GM12873 (cell line): ENCODE measurements around the gene TMEM51.

Source experiments
- TF ChIP-seq, protein P1 (sequence below): IDR thresholded peaks from 2 replicates; pipeline ENCODE4 v1.5.1; 2012; ENCODE audit warnings: low read depth, mild to moderate bottlenecking, moderate library complexity, low read length, control low read depth; ENCODE audit not compliant: insufficient read depth; ENCODE audit errors: missing control alignments

Gene TMEM51

GRCh38 chr1:15155888-15156741 is 2.6 kb downstream of the TMEM51 start:
- TF ChIP-seq, protein P1, sequence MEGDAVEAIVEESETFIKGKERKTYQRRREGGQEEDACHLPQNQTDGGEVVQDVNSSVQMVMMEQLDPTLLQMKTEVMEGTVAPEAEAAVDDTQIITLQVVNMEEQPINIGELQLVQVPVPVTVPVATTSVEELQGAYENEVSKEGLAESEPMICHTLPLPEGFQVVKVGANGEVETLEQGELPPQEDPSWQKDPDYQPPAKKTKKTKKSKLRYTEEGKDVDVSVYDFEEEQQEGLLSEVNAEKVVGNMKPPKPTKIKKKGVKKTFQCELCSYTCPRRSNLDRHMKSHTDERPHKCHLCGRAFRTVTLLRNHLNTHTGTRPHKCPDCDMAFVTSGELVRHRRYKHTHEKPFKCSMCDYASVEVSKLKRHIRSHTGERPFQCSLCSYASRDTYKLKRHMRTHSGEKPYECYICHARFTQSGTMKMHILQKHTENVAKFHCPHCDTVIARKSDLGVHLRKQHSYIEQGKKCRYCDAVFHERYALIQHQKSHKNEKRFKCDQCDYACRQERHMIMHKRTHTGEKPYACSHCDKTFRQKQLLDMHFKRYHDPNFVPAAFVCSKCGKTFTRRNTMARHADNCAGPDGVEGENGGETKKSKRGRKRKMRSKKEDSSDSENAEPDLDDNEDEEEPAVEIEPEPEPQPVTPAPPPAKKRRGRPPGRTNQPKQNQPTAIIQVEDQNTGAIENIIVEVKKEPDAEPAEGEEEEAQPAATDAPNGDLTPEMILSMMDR = no peak

DNA sequence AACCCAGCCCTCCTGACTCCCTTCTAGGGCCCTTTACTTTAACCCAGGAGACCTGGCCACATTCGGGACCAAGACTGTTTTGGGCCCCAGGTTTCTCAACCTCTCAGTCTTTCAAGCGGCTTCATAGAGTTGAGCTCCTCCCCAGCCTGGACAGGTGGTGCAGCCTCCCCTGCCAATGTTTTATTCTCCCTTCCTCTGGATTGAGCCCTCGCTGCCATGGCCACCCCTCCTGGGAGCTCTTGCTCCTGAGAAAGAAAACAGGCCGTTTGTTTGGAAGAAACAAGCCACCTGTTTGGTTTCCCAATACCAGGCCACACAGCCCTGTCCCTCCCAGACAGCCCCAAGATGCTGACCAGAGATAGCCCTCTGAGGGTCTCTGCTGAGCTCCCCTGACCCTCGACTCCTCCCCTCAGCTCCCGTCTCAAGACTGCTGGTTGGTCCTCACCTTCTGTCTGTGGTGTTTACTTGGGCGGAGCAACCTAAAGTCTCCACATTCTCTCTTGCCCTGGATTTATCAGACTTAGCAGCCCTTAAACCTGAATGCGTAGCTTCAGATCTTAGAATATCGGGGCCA is 3.3 kb downstream of the TMEM51 start:
- TF ChIP-seq, protein P1 = no peak

DNA sequence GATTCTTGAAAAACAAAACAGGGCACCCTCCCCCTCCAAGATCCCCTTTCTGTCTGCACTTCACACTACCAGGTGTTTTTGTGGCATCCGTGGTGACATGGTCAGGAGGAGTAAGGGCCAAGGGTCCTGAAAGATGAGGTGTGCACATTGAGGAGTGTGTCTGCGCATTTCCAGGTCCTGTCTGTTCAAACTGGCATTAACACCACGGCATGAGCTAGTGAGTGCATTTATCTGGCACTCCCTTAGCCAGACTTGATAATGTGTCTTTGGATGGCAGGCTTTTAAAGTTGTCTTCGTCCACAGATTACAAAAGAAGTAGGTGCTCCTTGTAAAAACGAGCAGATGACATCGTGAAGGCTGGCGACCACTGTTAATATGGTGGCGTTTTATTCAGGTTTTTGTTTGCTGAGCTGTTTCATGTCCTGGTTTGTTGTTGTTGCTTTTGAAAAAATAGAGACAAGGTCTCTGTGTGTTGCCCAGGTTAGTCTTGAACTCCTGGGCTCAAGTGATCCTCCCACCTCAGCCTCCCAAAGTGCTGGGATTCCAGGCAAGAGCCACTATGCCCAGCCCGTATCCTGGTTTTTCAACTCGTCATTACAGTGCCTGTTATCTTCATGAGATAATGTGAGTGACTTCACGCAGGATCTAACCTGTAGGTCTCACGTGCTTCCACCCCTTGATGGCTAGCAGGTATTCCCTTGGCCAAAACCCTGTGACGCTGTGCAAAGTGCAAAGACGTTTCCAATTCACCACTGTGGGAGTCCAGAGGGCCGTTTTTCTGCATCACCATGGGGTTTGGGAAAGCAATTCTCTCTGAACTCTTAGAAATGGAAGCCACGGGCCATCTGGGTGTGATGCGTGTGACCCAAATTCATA is 4.2 kb downstream of the TMEM51 start:
- TF ChIP-seq, protein P1 = no peak

GRCh38 chr1:15158506-15159165 is 5.1 kb downstream of the TMEM51 start:
- TF ChIP-seq, protein P1 = no peak

GRCh38 chr1:15159166-15159555 is 5.6 kb downstream of the TMEM51 start:
- TF ChIP-seq, protein P1 = no peak

GRCh38 chr1:15160626-15161025 is 7.1 kb downstream of the TMEM51 start:
- TF ChIP-seq, protein P1 = no peak

DNA sequence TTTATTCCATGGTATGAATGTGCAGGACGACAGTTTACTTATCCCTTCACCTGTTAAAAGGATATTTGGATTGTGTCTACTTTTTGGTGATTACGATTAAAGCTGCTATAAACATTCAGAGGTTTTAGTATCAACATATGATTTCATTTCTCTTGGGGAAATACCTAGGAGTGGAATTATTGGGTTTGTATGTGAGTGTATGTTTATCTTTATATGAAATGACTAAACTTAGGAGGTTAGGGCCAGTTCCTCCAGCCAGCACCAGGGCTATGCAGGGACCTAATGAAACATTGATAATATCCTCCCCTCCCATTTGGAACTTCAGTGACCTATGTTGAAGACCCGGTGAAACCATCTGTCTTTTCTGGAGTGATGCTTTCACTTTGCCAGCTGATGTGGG is 13.8 kb downstream of the TMEM51 start:
- TF ChIP-seq, protein P1 = no peak
